ENCODE results near the gene MYO6.
A peak's percentile ranks its signal among the peaks of the same experiment; 100 is the strongest.
"Not testable (repeated sequence)": the region's sequence is repeated elsewhere in the genome, so short reads cannot be mapped to it uniquely, and the experiment has no call there.

Gene MYO6
- 3.3 to 39.5 (median 17.8) reads per million in 17 experiments for total RNA-seq

DNA sequence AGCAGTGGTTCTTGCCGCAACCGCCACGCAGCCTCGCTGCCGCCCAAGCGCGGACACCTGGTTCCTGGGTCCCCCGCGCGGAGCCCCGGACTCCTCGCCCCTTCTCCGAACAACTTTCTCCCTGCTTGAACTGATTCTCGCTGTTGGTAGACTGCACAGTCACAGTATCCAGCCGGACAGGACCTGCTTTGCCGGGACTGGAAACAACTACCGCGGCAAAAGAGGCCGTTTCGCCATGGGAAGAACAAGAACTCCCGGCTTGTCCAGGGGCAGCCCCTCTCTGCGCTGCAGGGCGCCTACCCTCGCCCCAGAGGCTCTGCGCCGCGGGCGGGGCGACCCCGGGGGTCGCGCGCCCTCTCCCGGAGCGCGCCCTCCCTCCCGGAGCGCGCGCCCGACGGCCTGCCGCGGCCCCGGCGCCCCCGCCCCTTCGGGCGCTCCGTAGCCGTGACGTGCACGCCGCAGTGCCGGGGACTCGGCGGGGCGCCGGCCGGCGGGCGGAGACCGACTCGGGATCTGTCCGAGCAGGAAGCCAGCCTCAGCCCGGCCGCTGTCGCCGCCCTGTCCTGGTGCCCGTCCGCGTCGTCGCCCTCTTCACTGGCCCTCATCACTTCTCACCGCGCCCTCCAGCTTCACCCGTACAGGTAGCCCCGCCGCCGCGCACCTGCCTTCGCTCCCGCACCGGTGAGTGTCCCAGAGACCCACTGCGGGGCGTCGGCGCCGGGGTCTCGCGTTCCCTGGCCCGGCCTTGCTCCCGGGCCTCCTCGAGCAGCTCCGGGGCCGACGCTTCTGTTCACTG, at the start of gene MYO6:
Gene MYO6 (plus strand): TSS at position 497 of the 796 bp plus-strand sequence. CDS start 68,309 bp downstream, outside the sequence.
- DNase-seq: peak; percentile 64 to 90 (median 74)

DNA sequence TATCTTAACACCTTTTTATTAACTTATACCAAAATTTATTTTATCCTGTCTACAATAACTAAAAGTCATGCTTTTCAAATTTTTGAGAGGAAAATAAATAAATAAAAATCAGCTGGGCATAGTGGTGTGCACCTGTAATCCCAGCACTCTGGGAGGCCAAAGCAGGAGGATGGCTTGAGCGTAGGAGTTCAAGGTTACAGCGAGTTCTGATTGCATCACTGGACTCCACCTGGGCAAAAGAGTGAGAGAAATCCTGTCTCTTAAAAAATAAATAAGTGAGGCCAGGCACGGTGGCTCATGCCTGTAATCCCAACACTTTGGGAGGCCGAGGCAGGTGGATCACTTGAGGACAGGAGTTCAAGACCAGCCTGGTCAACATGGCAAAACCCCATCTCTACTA, 40.7 kb upstream of the MYO6 start:
- DNase-seq: not testable (repeated sequence)

DNA sequence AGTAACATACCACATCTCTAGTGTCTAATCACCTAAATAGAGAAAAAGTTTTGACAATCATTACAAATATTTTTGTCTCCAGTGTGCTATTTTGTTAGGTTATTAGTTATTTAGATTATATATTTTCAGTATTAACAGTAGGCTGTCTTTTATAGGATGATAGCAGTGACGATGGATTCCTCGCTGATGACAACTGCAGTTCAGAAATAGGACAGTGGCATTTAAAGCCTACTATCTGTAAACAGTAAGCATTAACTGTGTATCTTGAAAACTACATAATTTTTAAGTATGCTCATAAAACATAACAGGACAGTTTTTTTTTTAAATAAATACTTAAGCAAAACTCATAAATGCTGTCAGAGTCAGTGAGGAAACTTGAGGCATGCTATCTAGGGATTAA, 37.9 kb upstream of the MYO6 start:
- no peak for DNase-seq

DNA sequence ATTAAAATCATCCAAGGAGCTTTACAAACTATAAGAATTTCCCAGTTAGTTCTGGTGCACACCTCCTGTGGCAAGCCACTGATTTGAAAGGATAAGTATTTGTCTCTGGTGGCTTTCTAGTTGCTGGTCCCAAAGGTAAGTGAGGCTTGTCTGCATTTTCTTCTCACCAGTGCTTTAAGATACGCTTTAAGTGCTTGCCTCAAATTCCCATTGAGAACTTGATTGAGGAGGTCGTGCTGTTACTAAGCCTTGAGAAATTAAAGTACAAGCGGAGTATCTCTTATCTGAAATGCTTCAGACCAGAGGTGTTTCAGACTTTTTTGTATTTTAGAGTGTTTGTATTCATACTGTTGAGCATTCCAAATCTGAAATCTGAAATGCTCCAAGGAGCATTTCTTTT, 29.9 kb upstream of the MYO6 start:
- no peak for DNase-seq

DNA sequence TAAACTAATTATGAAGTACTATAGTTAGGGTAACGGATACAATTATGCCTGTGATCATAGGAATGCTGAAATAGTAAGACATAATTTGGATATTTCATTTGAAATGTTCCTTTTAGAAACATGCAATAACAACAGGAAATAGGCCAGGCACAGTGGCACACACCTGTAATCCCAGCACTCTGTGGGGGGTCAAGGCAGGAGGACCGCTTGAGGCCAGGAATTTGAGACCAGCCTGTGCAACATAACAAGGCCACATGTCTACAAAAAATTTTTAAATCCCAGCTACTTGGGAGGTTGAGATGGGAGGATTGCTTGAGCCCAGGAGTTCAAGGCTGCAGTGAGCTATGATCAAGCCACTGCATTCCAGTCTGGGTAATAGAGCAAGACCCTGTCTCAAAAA, 25.7 kb upstream of the MYO6 start:
- no peak for DNase-seq

DNA sequence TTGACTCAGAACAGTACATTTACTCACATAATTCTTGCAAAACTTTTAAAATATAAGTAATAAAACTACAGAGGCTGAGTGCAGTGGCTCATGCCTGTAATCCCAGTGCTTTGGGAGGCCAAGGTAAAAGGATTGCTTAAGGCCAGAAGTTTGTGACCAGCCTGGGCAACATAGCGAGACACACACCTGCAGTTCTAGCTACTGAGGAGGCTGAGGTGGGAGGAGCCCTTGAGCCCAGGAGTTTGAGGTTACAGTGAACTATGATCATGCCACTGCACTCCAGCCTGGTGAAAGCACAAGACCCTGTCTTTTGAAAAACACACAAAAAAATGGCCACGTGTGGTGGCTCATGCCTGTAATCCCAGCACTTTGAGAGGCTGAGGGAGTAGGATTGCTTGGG, 21.8 kb upstream of the MYO6 start:
- no peak for DNase-seq

DNA sequence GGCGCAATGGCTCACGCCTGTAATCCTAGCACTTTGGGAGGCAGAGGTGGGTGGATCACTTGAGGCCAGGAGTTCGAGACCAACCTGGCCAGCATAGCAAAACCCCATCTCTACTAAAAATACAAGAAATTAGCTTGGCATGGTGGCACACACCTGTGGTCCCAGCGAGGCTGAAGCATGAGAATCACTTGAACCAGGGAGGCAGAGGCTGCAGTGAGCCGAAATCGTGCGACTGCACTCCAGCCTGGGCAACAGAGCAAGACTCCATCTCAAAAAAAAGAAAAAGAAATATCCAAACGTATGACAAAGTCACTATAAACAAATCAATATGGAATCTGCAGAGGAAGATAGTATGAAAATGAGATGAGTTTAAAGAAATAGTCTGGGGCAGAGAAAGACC, 18.0 kb upstream of the MYO6 start:
- DNase-seq: not testable (repeated sequence)

DNA sequence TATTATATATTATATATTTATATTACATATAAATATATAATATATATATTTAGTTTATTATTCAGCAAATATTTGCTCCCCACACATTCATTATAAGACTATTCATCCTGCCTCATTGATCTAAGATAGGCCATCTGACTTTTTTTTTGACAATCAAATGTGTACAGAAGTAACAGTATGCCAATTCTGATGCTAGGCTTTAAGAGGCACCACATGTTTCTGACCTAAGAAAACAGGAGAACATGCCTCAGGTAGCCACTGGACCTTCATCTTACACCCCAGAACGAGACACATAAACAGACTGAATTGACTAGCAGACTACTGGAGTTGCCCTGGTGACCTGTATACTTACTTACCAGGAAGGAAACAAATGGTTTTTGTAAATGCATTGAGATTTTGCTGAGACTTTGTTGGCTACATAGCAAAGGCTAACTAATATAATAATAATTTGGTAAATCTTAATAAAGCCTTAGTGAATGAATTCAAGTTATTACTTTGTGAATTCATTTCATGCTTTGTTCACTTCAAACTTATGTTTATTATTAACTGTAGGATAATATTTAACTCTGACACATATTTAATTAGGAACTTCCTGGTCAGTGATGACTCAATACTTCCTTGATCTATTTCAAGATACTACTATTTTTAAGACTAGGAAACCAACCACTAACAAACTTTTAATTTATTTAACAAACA, 13.4 kb upstream of the MYO6 start:
- peak in 3 of 4 experiments; percentile 7 to 54 (median 36) for DNase-seq

DNA sequence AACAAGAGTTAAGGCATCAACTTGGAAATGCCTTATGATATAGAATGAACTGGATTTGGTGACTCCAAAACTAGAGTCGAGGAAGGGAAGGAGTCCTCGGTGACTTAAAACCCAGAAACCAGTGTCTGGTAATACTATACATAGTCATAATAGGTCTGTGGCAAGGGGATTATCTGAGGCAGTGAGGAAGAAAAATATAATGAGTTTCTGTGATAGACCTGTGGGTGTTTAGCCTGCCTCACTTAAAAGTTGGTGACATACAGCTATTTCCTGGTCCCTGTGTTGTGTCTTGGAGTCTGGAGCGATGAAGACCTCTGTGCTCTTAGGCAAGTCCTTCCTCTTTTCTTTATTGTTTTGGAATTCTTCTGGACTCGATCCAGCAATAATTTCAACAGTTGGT, 5.1 kb upstream of the MYO6 start:
- no peak for DNase-seq

DNA sequence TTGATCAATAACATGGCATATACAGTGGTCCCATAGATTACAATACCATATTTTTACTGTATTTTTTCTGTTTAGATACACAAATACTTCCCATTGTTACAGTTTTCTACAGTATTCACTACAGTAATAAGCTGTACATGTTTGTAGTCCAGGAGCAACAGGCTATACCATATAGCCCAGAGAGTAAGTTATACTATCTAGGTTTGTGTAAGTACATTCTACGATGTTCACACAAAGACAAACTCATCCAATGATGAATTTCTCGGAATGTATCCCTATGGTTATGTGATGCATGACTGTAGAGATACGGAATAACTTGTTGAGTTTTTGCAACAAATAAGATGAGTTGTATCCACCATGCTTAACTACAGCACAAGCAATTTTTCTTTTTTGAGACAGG, 3.6 kb upstream of the MYO6 start:
- no peak for DNase-seq

DNA sequence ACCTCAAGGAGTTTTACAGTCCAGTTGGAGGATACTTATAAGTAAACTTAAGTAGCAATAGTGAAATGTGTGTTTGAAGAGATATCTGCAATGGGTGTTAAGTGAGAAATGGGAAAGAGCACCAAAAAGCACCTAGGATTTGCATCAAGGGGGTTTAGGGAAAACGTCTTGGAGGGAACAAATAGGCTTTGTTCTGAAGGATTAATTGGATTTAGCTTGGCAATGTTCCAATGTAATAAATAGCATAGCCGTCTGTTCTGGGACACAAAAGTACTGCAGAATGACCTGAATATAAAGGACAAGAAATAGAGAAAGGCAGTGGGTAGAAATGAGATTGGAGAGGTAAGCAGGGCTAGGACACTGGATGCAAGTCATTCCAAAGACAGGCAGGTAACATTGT, 2.8 kb upstream of the MYO6 start:
- no peak for DNase-seq

DNA sequence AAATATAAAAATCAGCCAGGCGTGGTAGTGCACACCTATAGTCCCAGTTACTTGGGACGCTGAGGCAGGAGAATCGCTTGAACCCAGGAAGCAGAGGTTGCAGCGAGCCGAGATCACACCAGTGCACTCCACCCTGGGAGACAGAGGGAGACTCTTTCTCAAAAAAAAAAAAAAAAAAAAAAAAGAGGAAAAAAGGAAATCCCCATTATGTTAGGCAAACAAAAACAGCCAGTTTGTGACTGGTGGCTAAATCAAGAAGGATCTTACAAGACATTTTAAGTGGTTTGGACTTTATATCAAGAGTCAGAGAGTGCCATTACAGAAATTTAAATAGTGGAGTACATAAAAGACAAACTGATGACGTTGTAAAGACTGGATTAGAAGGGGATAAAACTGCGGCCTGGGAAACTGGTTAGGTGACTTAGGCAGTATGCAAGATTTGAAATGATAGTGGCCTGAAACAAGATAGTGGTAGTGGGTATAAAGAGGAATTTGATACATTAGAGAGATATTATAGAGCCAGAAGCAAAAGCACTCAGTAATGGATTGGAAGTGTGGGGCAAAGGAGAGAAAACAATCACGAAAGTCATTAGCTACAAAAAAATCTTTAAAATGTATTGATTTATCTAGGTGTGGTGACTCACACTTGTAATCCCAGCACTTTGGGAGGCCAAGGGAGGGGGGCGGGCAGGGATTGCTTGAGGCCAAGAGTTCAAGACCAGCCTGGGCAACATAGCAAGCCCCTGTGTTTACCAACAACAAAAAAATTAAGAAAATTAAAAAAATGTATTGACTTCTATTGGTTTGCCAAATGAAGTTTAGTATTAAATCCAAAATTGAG, 1.7 kb upstream of the MYO6 start:
- peak in 3 of 4 experiments; percentile 28 to 44 (median 41) for DNase-seq

DNA sequence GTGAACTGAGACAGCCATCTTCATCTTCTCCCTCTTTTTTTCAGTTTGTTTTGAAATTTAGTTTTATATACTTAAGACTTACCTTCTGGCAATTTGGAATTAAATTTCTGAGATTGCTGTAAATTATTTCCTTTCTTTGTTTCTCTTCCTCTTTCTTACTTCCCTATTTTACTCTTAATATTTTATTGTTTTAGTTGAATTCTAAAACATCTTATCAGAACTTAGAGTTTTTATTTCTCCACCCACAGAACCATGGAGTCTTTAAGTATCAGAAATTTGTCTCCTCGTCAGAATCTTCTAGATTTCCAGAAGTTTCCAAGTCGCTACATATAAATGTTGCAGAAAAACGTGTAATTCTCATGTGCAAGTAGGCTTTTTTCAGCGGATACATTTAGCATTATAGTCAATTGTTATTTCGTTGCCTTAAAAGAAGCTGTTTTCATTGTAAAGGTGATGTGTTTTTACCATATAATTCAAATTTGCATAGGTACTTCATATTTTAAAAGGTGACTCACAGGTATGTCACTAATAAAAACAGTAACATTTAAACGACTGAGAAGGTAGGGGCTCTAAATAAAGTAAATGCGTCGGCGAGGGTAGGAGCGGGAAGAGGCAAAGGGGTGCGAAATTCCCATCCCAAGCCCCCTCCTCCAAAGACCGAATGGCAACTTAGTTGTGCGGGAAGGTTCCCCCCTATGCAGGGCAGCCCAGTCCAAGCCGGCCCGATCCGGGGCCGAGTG, 866 bp upstream of the MYO6 start:
- DNase-seq: peak in 2 of 4 experiments; percentile 23 to 40

DNA sequence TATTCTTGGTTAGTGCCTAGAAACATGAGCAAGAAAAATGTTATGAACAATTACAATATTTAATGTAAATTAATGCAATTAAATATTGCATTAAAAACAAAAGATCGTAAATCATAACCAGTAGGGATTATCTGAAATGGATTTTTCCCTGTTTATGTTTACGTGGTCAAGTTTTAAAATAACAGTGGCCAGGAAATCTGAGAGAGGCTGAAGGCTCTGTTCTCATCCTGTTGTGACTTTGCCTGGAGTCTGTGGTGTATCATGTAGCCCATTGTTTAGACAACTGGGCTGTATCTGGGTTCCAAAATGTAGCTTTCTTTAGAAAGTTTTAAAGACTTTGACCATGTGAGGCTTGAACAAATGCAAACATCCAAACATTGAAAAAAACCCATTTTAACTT, 2.4 kb downstream of the MYO6 start:
- no peak for DNase-seq

DNA sequence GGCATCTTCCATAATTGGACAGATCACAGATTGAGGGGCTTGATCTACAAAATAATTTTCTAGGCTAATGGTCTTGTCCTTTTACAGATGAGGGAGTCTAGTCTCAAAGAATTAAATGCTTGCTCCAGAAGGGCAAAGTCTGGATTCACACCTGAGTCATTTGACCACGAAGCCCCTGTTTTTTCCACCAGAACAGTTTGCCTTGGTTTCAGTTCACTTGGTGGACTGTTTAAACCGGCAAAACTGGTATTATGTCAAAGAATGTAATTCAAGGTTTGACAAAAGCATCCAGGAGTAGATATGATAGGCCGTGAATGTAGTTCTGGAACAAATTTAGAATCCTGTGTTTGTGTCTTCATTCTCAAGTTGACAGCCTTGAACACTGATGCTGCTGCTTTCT, 3.3 kb downstream of the MYO6 start:
- DNase-seq: no peak

DNA sequence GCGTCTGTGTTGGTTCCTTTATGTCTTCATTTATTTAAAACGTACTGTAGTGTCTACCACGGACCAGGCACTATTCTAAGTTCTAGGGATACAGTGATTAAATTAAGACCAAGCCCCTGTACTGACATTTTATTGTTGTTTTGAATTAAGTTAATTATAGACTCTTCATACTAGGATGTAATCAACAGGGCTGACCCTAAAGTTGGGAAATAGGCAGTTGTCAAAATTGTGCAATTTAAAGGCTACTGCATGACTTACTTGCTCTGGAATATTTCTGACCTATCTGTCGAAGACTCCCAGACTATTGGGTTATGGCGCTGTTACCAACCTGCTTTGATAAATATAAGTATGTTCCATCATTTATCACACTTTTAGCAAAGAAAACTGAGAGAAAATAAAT, 6.7 kb downstream of the MYO6 start:
- no peak for DNase-seq

DNA sequence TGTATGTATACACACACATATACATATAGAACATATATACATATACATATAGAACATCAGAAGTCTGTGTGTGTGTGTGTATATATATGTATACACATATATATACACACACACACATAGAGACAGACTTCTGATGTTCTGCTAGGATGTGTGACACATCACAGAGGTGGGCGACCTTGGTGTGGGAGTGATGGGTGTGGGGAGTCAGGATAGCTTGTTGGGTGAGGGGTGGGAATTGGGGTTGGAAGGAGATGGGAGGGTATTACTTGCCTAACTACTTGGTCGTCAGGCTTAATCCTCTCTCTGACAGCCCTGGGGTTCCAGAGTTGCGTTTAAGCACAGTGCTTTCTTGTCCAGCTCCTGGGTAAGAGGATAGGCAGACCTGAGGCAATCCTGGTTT, 8.3 kb downstream of the MYO6 start:
- no peak for DNase-seq

DNA sequence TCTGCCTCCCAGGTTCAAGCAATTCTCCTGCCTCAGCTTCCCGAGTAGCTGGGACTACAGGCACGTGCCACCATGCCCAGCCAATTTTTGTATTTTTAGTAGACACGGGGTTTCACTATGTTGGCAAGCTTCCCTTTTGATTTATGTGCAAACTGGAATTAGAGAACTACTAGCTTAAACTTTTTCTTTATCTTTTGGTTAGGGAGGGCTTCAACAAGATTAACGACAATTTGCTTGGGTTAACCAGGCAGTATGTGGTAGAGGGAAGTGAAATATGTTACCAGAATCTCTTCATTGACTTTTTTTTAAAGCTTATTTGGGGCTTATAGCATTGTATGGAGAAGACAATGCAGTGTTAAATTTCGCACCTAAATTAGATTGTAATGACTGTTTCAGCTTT, 9.0 kb downstream of the MYO6 start:
- DNase-seq: no peak

DNA sequence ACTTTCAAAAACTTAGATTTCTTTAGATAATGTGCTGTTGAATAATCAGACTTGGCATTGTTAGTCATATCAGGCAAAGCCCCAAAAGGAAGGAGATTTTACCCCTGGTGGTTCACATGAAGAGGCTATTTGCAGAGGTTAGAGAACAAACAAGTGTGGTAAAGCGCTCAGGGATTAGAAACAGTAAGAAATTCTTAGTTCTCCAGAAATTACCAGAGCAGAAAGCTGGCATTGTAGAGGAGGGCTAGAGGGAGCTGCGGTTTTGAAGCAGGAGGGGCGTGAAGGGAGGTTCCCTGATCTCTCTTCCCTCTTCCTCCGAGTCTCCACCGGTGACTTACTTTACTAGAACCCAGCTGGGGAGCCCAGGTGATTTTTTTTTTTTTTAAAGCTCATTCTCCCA, 10.2 kb downstream of the MYO6 start:
- DNase-seq: no peak

DNA sequence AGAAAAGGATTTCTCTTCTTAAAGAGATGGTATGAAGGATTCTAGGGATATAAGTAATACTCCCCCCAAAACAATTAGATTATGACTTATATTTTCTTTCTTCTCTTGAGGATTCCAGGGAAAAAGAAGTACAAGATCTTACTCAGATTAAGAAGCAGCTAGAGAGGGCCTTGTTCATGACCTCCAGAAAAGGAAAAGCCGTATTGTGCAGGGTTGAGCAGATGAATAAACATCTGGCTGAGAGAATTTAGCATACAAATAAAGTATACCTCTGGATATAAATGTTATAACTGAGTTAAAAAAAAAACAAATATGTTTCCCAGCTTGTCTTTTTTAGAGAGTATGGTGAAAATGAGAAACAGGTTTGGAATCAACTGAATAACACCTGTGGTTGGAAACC, 11.3 kb downstream of the MYO6 start:
- DNase-seq: no peak

DNA sequence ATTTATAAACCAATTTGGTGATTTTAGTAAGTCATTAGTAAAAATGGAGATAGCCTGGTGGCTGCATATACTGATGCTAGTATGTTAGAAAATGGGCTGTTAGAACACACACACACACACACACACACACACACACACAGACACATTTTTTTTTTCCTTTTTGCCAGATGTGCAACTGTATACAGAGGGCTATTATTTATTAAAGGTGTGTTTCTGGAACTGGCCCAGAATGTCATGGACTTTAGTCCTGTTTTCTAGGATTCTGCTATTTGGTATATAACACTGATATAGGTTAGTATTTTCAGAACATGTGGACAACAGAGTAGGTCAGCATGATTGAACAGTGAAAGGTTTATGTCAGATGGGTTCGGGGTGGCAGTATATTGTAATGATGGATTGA, 12.4 kb downstream of the MYO6 start:
- no peak for DNase-seq

DNA sequence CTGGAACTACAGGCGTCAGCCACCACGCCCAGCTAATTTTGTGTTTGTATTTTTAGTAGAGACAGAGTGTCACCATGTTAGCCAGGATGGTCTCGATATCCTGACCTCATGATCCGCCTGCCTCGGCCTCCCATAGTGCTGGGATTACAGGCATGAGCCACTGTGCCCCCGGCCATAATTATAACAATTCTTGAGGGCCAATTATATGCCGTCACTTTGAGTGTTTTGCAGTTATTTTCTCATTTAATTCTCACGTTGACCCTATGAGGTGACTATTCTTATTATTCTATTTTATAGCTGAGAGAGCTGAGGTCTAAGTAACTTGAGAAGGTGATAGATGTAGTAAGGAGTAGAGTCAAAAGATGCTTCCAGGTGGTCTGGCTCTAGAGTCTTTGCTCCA, 13.0 kb downstream of the MYO6 start:
- DNase-seq: no peak

DNA sequence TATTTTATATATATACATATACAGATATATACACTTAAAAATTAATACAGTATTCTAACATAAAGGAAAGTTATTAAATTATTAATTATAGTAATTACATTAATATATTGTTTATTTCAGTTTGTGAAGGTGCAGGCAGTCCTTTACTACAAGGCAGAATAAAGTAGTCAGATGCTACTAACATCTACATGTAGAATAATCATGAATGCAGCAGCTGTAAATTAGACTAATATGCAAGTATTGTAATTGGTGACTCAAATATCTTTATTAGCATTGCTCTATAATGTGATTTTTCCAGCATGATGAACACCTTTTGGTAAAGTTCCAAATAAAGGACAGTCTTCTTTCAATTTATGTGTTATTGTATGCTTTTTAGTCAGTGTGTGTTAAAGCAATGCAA, 17.3 kb downstream of the MYO6 start:
- DNase-seq: no peak

Data from suppressor macrophage (primary cell).